ENCODE measurements around the gene POLN. TPM values are rescaled to one million over a fixed set of nuclear protein-coding genes. Genes with fewer than 3 reads are reported as not detected.

POLN gene
- polyA plus RNA-seq, 3 donors: 0.08 to 0.33 (median 0.28) TPM

GRCh38 chr4:2186865-2187172 is 55.1 kb downstream of the POLN start:
- Histone ChIP-seq H3K79me2 (ENCODE audit: insufficient read depth, low read length) (no peaks in the 10 kb centered on the region), H3K4me2 (replicated peaks; ENCODE audit: extremely low read depth, low read length, poor library complexity, severe bottlenecking) (no peak overlapping the region), H3K36me3 (replicated peaks in 1 of 2; ENCODE audit: control insufficient read depth in 1 of 2, insufficient read depth in 2 of 2, low read length in 2 of 2) (no peaks in the 10 kb centered on the region), H3K4me1 (ENCODE audit: control insufficient read depth in 1 of 2, insufficient read depth in 2 of 2, low read length in 2 of 2) (no peaks in the 10 kb centered on the region), H2AFZ (ENCODE audit: insufficient read depth, low read depth, low read length, poor library complexity, severe bottlenecking) (no peak overlapping the region), H3K27ac (ENCODE audit: low read depth in 1 of 2, low read length in 2 of 2) (no peak overlapping the region), H3K4me3 (replicated peaks in 1 of 3; ENCODE audit: low read depth in 2 of 3, low read length in 3 of 3) (no peak overlapping the region), H4K20me1 (ENCODE audit: insufficient read depth, low read length) (no peaks in the 10 kb centered on the region), H3K27me3 (ENCODE audit: control insufficient read depth in 2 of 2, insufficient read depth in 2 of 2, low read length in 2 of 2) (no peaks in the 10 kb centered on the region), H3K9ac (ENCODE audit: insufficient read depth, low read length, poor library complexity, severe bottlenecking) (no peak overlapping the region), H3K9me3 (replicated peaks in 1 of 2; ENCODE audit: control insufficient read depth in 1 of 2, insufficient read depth in 1 of 2, low read length in 2 of 2) (peaks cover 6 to 15% of the 10 kb centered on the region in 2 donors)
- H3K27ac Mint-ChIP-seq: no peak overlapping the region
- H3K4me1 Mint-ChIP-seq: peaks cover 9% of the 10 kb centered on the region
- no peak for TF ChIP-seq CTCF (IDR thresholded peaks at IDR 0.05)
- intact Hi-C loops (cut with micrococcal nuclease): no loop called here
- H3K36me3 Mint-ChIP-seq: no peaks in the 10 kb centered on the region
- no peak overlapping the region for H3K4me3 Mint-ChIP-seq
- peaks cover 10 to 37% (median 21%) of the 10 kb centered on the region in 7 donors for H3K9me3 Mint-ChIP-seq
- H3K27me3 Mint-ChIP-seq (ENCODE audit: low read depth in 3 of 3): peaks cover 2 to 7% (median 4%) of the 10 kb centered on the region in 3 donors
- DNase-seq: no peak

GRCh38 chr4:2186133-2186864 is 55.6 kb downstream of the POLN start:
- no peaks in the 10 kb centered on the region for H3K36me3 ChIP-seq (replicated peaks in 1 of 2; ENCODE audit: control insufficient read depth in 1 of 2, insufficient read depth in 2 of 2, low read length in 2 of 2)
- Mint-ChIP-seq H3K9me3 (peaks cover 10 to 41% (median 22%) of the 10 kb centered on the region in 7 donors), H3K4me3 (no peak overlapping the region), H3K27ac (peak overlapping the region in 1 of 7 donors; percentile 3), H3K36me3 (peaks cover 0 to 2% of the 10 kb centered on the region in 2 donors), H3K4me1 (peaks cover 9% of the 10 kb centered on the region), H3K27me3 (ENCODE audit: low read depth in 3 of 3) (peaks cover 4 to 7% (median 4%) of the 10 kb centered on the region in 3 donors)
- no peaks in the 10 kb centered on the region for H3K79me2 ChIP-seq (ENCODE audit: insufficient read depth, low read length)
- H3K4me1 ChIP-seq (ENCODE audit: control insufficient read depth in 1 of 2, insufficient read depth in 2 of 2, low read length in 2 of 2): no peaks in the 10 kb centered on the region
- WGBS (ENCODE audit: insufficient coverage): 90% methylated on average over 6 of the region's 9 CpGs
- no peak overlapping the region for H3K4me2 ChIP-seq (replicated peaks; ENCODE audit: extremely low read depth, low read length, poor library complexity, severe bottlenecking)
- no peak for DNase-seq
- TF ChIP-seq CTCF (IDR thresholded peaks at IDR 0.05): no peak
- no peak overlapping the region for H3K27ac ChIP-seq (ENCODE audit: low read depth in 1 of 2, low read length in 2 of 2)
- no peak overlapping the region for H2AFZ ChIP-seq (ENCODE audit: insufficient read depth, low read depth, low read length, poor library complexity, severe bottlenecking)
- intact Hi-C loops (cut with micrococcal nuclease): no loop called here
- peaks cover 6 to 15% of the 10 kb centered on the region in 2 donors for H3K9me3 ChIP-seq (replicated peaks in 1 of 2; ENCODE audit: control insufficient read depth in 1 of 2, insufficient read depth in 1 of 2, low read length in 2 of 2)
- H4K20me1 ChIP-seq (ENCODE audit: insufficient read depth, low read length): no peaks in the 10 kb centered on the region
- no peak overlapping the region for H3K4me3 ChIP-seq (replicated peaks in 1 of 3; ENCODE audit: low read depth in 2 of 3, low read length in 3 of 3)
- no peak overlapping the region for H3K9ac ChIP-seq (ENCODE audit: insufficient read depth, low read length, poor library complexity, severe bottlenecking)
- H3K27me3 ChIP-seq (ENCODE audit: control insufficient read depth in 2 of 2, insufficient read depth in 2 of 2, low read length in 2 of 2): no peaks in the 10 kb centered on the region

Measured in CD14-positive monocyte (primary cell).